ENCODE measurements around the gene NPAS3.

- TF ChIP-seq CTCF (IDR thresholded peaks at IDR 0.05) = no peak
- no peak for TF ChIP-seq POLR2A (IDR thresholded peaks at IDR 0.05)
Observed at GRCh38 chr14:33364466-33364865, 425.8 kb downstream of the NPAS3 start.

Data from breast epithelium (tissue), 3 donors.